Stimulated activated CD4-positive, alpha-beta T cell treated with anti-CD3 and anti-CD28 coated beads, TNF-alpha, amount 100 ng/mL, for 4 hours (primary cell): ENCODE results near the gene DHRS7.
A peak's percentile ranks its signal among the peaks of the same experiment; 100 is the strongest.

Experiments used
- DNase-seq, 3 experiments: peaks; one replicate each; pipeline ENCODE4 v3.0.0-alpha.2; 2020; ENCODE audit warnings: low read depth in 3 of 3

The DHRS7 gene

GRCh38 chr14:60184905-60185555, 19.8 kb upstream of the DHRS7 start:
- DNase-seq = no peak

- DNase-seq = no peak
Observed at GRCh38 chr14:60184146-60184904, 19.1 kb upstream of the DHRS7 start.

GRCh38 chr14:60183741-60184140, 18.5 kb upstream of the DHRS7 start:
- DNase-seq = no peak

GRCh38 chr14:60183138-60183537, 17.9 kb upstream of the DHRS7 start:
- DNase-seq = no peak

- DNase-seq = no peak
Observed at GRCh38 chr14:60179431-60179869, 14.3 kb upstream of the DHRS7 start.

- no peak for DNase-seq
Observed at GRCh38 chr14:60178820-60179219, 13.6 kb upstream of the DHRS7 start.

GRCh38 chr14:60178164-60178563, 13.0 kb upstream of the DHRS7 start:
- DNase-seq = no peak

GRCh38 chr14:60175255-60175902, 10.2 kb upstream of the DHRS7 start:
- DNase-seq = no peak

- no peak for DNase-seq
Observed at GRCh38 chr14:60174352-60175254, 9.4 kb upstream of the DHRS7 start.

- no peak for DNase-seq
Observed at GRCh38 chr14:60171690-60172089, 6.5 kb upstream of the DHRS7 start.

GRCh38 chr14:60170948-60171347, 5.8 kb upstream of the DHRS7 start:
- DNase-seq = no peak

- no peak for DNase-seq
Observed at GRCh38 chr14:60169722-60170121, 4.5 kb upstream of the DHRS7 start.

- no peak for DNase-seq
Observed at GRCh38 chr14:60166142-60166541, 944 bp upstream of the DHRS7 start.

GRCh38 chr14:60165547-60165876, 314 bp upstream of the DHRS7 start:
- no peak for DNase-seq

GRCh38 chr14:60164404-60164711, 840 bp downstream of the DHRS7 start:
- DNase-seq = no peak

- DNase-seq = no peak
Observed at GRCh38 chr14:60163693-60164092, 1.5 kb downstream of the DHRS7 start.

- DNase-seq = no peak
Observed at GRCh38 chr14:60161196-60162107, 3.7 kb downstream of the DHRS7 start.

- no peak for DNase-seq
Observed at GRCh38 chr14:60160422-60160821, 4.8 kb downstream of the DHRS7 start.

GRCh38 chr14:60154671-60155070, 10.5 kb downstream of the DHRS7 start:
- DNase-seq = no peak

GRCh38 chr14:60153991-60154390, 11.2 kb downstream of the DHRS7 start:
- DNase-seq = no peak

- DNase-seq = peak in 2 of 3 experiments; percentile 48 to 55
Observed at GRCh38 chr14:60151715-60152114, 13.5 kb downstream of the DHRS7 start.
